T-helper 17 cell (primary cell): ENCODE data around the gene ZBTB38. TPM values are rescaled to one million over a fixed set of nuclear protein-coding genes. Genes with fewer than 3 reads are reported as not detected.

Source experiments
- ATAC-seq: fragments of 150-1000 bp; cut with Tn5 transposase; 2 replicates; pipeline ENCODE4 v1.10.0; 2021; ENCODE audit warnings: mild to moderate bottlenecking, moderate library complexity
- DNase-seq, 3 donors: peaks; one replicate each; pipeline versions ENCODE4 v3.0.0 to v3.0.0-alpha.2; 2020 to 2021
- H3K9me3 ChIP-seq: one replicate; pipeline ENCODE4 v1.7.0; 2013; ENCODE audit warnings: low read length, mild to moderate bottlenecking; ENCODE audit not compliant: control insufficient read depth, poor library complexity, severe bottlenecking
- H3K27ac Mint-ChIP-seq: one replicate; pipeline ENCODE4 v1.8.0; 2022; ENCODE audit warnings: mild to moderate bottlenecking, moderate library complexity, mixed read lengths
- H3K27me3 Mint-ChIP-seq: one replicate; pipeline ENCODE4 v1.8.0; 2022; ENCODE audit warnings: mixed read lengths
- H3K36me3 Mint-ChIP-seq: one replicate; pipeline ENCODE4 v1.8.0; 2022; ENCODE audit warnings: low read depth, mixed read lengths
- H3K4me1 Mint-ChIP-seq: one replicate; pipeline ENCODE4 v1.8.0; 2022; ENCODE audit warnings: mild to moderate bottlenecking, mixed read lengths
- H3K4me3 Mint-ChIP-seq: one replicate; pipeline ENCODE4 v1.8.0; 2022; ENCODE audit warnings: mild to moderate bottlenecking, moderate library complexity, mixed read lengths
- total RNA-seq, 4 donors: library from RNA in 2 of 4; stranded (reverse) in 2 of 4; gene quantifications; one replicate each; pipeline ENCODE4 v1.2.3 and lab custom pipeline; 2022 to 2026

ZBTB38 gene
- total RNA-seq, 2 donors from 2014 or later, result 51.6 to 54.0 TPM

GRCh38 chr3:141346007-141346406 is 22.3 kb upstream of the ZBTB38 start:
- H3K36me3 Mint-ChIP-seq, result peaks cover 4% of the 10 kb centered on the region
- ATAC-seq, result no peak
- no peaks in the 10 kb centered on the region for H3K27me3 Mint-ChIP-seq
- no peaks in the 10 kb centered on the region for H3K9me3 ChIP-seq
- no peak overlapping the region for H3K27ac Mint-ChIP-seq
- DNase-seq, result no peak
- peaks cover 2% of the 10 kb centered on the region for H3K4me1 Mint-ChIP-seq
- no peak overlapping the region for H3K4me3 Mint-ChIP-seq

- DNase-seq (no peak), ATAC-seq (no peak)
- H3K4me3 Mint-ChIP-seq, result no peak overlapping the region
- no peaks in the 10 kb centered on the region for H3K27me3 Mint-ChIP-seq
- H3K4me1 Mint-ChIP-seq, result peaks cover 2% of the 10 kb centered on the region
- no peak overlapping the region for H3K27ac Mint-ChIP-seq
- H3K36me3 Mint-ChIP-seq, result peaks cover 4% of the 10 kb centered on the region
- no peaks in the 10 kb centered on the region for H3K9me3 ChIP-seq
These were observed 21.9 kb upstream of the ZBTB38 start for GRCh38 chr3:141346418-141346817.

GRCh38 chr3:141346839-141347238 is 21.5 kb upstream of the ZBTB38 start:
- Mint-ChIP-seq H3K27me3 (no peaks in the 10 kb centered on the region), H3K4me3 (no peak overlapping the region), H3K27ac (no peak overlapping the region), H3K4me1 (peaks cover 2% of the 10 kb centered on the region), H3K36me3 (peaks cover 4% of the 10 kb centered on the region)
- no peaks in the 10 kb centered on the region for H3K9me3 ChIP-seq
- ATAC-seq (no peak), DNase-seq (no peak)

- Mint-ChIP-seq H3K4me3 (no peak overlapping the region), H3K36me3 (peaks cover 7% of the 10 kb centered on the region), H3K27ac (no peak overlapping the region), H3K27me3 (peaks cover 15% of the 10 kb centered on the region), H3K4me1 (no peaks in the 10 kb centered on the region)
- H3K9me3 ChIP-seq, result no peaks in the 10 kb centered on the region
- DNase-seq (no peak), ATAC-seq (no peak)
These were observed 19.5 kb upstream of the ZBTB38 start for GRCh38 chr3:141348837-141349236.

GRCh38 chr3:141349711-141350110 is 18.6 kb upstream of the ZBTB38 start:
- peaks cover 21% of the 10 kb centered on the region for H3K27me3 Mint-ChIP-seq
- DNase-seq, result no peak
- no peak overlapping the region for H3K4me3 Mint-ChIP-seq
- no peak overlapping the region for H3K27ac Mint-ChIP-seq
- peaks cover 7% of the 10 kb centered on the region for H3K36me3 Mint-ChIP-seq
- ATAC-seq, result no peak
- H3K4me1 Mint-ChIP-seq, result peaks cover 4% of the 10 kb centered on the region
- no peaks in the 10 kb centered on the region for H3K9me3 ChIP-seq

- no peak for DNase-seq
- Mint-ChIP-seq H3K4me3 (no peak overlapping the region), H3K27ac (no peak overlapping the region), H3K36me3 (peaks cover 7% of the 10 kb centered on the region), H3K27me3 (peaks cover 21% of the 10 kb centered on the region), H3K4me1 (peaks cover 4% of the 10 kb centered on the region)
- ATAC-seq, result no peak
- H3K9me3 ChIP-seq, result no peaks in the 10 kb centered on the region
These were observed 17.6 kb upstream of the ZBTB38 start for GRCh38 chr3:141350666-141351065.

GRCh38 chr3:141352262-141352984 is 15.9 kb upstream of the ZBTB38 start:
- DNase-seq (no peak), ATAC-seq (no peak)
- no peaks in the 10 kb centered on the region for H3K9me3 ChIP-seq
- Mint-ChIP-seq H3K27me3 (peaks cover 21% of the 10 kb centered on the region), H3K36me3 (peaks cover 7% of the 10 kb centered on the region), H3K4me3 (no peak overlapping the region), H3K27ac (no peak overlapping the region), H3K4me1 (peaks cover 4% of the 10 kb centered on the region)

- DNase-seq, result no peak
- no peaks in the 10 kb centered on the region for H3K9me3 ChIP-seq
- peaks cover 21% of the 10 kb centered on the region for H3K27me3 Mint-ChIP-seq
- ATAC-seq, result no peak
- H3K36me3 Mint-ChIP-seq, result peaks cover 8% of the 10 kb centered on the region
- peaks cover 4% of the 10 kb centered on the region for H3K4me1 Mint-ChIP-seq
- H3K27ac Mint-ChIP-seq, result no peak overlapping the region
- H3K4me3 Mint-ChIP-seq, result no peak overlapping the region
These were observed 14.4 kb upstream of the ZBTB38 start for GRCh38 chr3:141353652-141354495.

- Mint-ChIP-seq H3K27ac (no peak overlapping the region), H3K4me3 (no peak overlapping the region), H3K4me1 (peaks cover 4% of the 10 kb centered on the region), H3K36me3 (peaks cover 8% of the 10 kb centered on the region), H3K27me3 (peaks cover 21% of the 10 kb centered on the region)
- DNase-seq (no peak), ATAC-seq (no peak)
- H3K9me3 ChIP-seq, result no peaks in the 10 kb centered on the region
These were observed 13.8 kb upstream of the ZBTB38 start for GRCh38 chr3:141354517-141354916.

GRCh38 chr3:141355242-141355641 is 13.1 kb upstream of the ZBTB38 start:
- no peaks in the 10 kb centered on the region for H3K9me3 ChIP-seq
- no peak for ATAC-seq
- peaks cover 4% of the 10 kb centered on the region for H3K4me1 Mint-ChIP-seq
- H3K27ac Mint-ChIP-seq, result no peak overlapping the region
- no peak for DNase-seq
- peaks cover 8% of the 10 kb centered on the region for H3K36me3 Mint-ChIP-seq
- peaks cover 21% of the 10 kb centered on the region for H3K27me3 Mint-ChIP-seq
- H3K4me3 Mint-ChIP-seq, result no peak overlapping the region

GRCh38 chr3:141356046-141356445 is 12.3 kb upstream of the ZBTB38 start:
- Mint-ChIP-seq H3K4me3 (no peak overlapping the region), H3K27me3 (peaks cover 21% of the 10 kb centered on the region), H3K36me3 (peaks cover 6% of the 10 kb centered on the region), H3K27ac (no peak overlapping the region), H3K4me1 (peaks cover 8% of the 10 kb centered on the region)
- ATAC-seq (no peak), DNase-seq (no peak)
- H3K9me3 ChIP-seq, result no peaks in the 10 kb centered on the region

GRCh38 chr3:141360888-141361598 is 7.3 kb upstream of the ZBTB38 start:
- peak; percentile 78 for ATAC-seq
- Mint-ChIP-seq H3K4me3 (peak overlapping the region; percentile 50), H3K4me1 (peaks cover 10% of the 10 kb centered on the region), H3K27ac (peak overlapping the region; percentile 72), H3K36me3 (peaks cover 2% of the 10 kb centered on the region), H3K27me3 (no peaks in the 10 kb centered on the region)
- H3K9me3 ChIP-seq, result no peaks in the 10 kb centered on the region
- DNase-seq, result no peak

GRCh38 chr3:141362736-141363135 is 5.6 kb upstream of the ZBTB38 start:
- ATAC-seq, result no peak
- Mint-ChIP-seq H3K4me1 (peaks cover 14% of the 10 kb centered on the region), H3K27me3 (no peaks in the 10 kb centered on the region), H3K27ac (no peak overlapping the region), H3K36me3 (peaks cover 2% of the 10 kb centered on the region), H3K4me3 (no peak overlapping the region)
- no peak for DNase-seq
- no peaks in the 10 kb centered on the region for H3K9me3 ChIP-seq
